Colonic mucosa (tissue), 4 donors: ENCODE measurements around the gene SMIM31. TPM values are rescaled to one million over a fixed set of nuclear protein-coding genes. Genes with fewer than 3 reads are reported as not detected.

Experiments
- DNase-seq: peaks from one replicate; pipeline ENCODE4 v3.0.0-alpha.2; 2020
- H3K27ac ChIP-seq: fragments of 200-600 bp; one replicate; pipeline ENCODE4 v1.8.0; 2021
- H3K27me3 ChIP-seq: fragments of 200-600 bp; one replicate; pipeline ENCODE4 v1.8.0; 2021
- H3K36me3 ChIP-seq: fragments of 200-600 bp; one replicate; pipeline ENCODE4 v1.8.0; 2021
- H3K4me1 ChIP-seq: fragments of 200-600 bp; one replicate; pipeline ENCODE4 v1.8.0; 2021; ENCODE audit warnings: mild to moderate bottlenecking
- H3K4me3 ChIP-seq: fragments of 200-600 bp; one replicate; pipeline ENCODE4 v1.8.0; 2021
- H3K9ac ChIP-seq, 2 donors: one replicate each; pipeline ENCODE4 v1.7.0; 2013; ENCODE audit warnings: control low read depth in 2 of 2, low read depth in 2 of 2, low read length in 2 of 2
- H3K9me3 ChIP-seq: fragments of 200-600 bp; one replicate; pipeline ENCODE4 v1.8.0; 2021
- CTCF ChIP-seq: fragments of 200-600 bp; IDR thresholded peaks from one replicate; pipeline ENCODE4 v1.8.0; 2022; ENCODE audit warnings: antibody characterized with exemption, mild to moderate bottlenecking
- intact Hi-C: fragments of 100-400 bp; cut with DNase I; formaldehyde crosslinking; loops from one replicate; pipeline ENCODE4 v1.14.1; 2022
- total RNA-seq, 2 donors: library from RNA; stranded (reverse); fragmentation: NEBNext Ultra II Directional in 1 of 2; extraction: Animal tissue kit (Norgen Biotek cat#: 25700) in 1 of 2; gene quantifications; one replicate each; pipeline ENCODE4 v1.2.1, GENCODE V29; 2021
- donor health status: healthy.
- donor health status: DM: no; HTN: no; CAD: no.
- donor health status: DM: no; HTN: no; CAD: no.

SMIM31 gene
- total RNA-seq, 2 donors from 2014 or later, result 21.0 to 31.0 TPM

- intact Hi-C loops, result no loop called here
- H3K27ac ChIP-seq, result no peak overlapping the region
- H3K4me3 ChIP-seq, result no peak overlapping the region
- no peaks in the 10 kb centered on the region for H3K4me1 ChIP-seq
- H3K36me3 ChIP-seq, result no peaks in the 10 kb centered on the region
- H3K9ac ChIP-seq, result no peak overlapping the region
- H3K27me3 ChIP-seq, result no peaks in the 10 kb centered on the region
- DNase-seq, result no peak
- no peak for TF ChIP-seq CTCF
- no peaks in the 10 kb centered on the region for H3K9me3 ChIP-seq
Measured at GRCh38 chr4:164768516-164768915, 14.6 kb downstream of the SMIM31 start.

- H3K9ac ChIP-seq, result no peak overlapping the region
- H3K27me3 ChIP-seq, result no peaks in the 10 kb centered on the region
- no peak overlapping the region for H3K4me3 ChIP-seq
- H3K9me3 ChIP-seq, result no peaks in the 10 kb centered on the region
- no peaks in the 10 kb centered on the region for H3K36me3 ChIP-seq
- peak overlapping the region; percentile 36 for H3K27ac ChIP-seq
- DNase-seq, result no peak
- no peaks in the 10 kb centered on the region for H3K4me1 ChIP-seq
- intact Hi-C loops, result no loop called here
- TF ChIP-seq CTCF, result no peak
Measured at GRCh38 chr4:164770010-164770724, 16.2 kb downstream of the SMIM31 start.

- Histone ChIP-seq H3K9me3 (no peaks in the 10 kb centered on the region), H3K27me3 (no peaks in the 10 kb centered on the region), H3K36me3 (no peaks in the 10 kb centered on the region), H3K4me1 (peaks cover 4% of the 10 kb centered on the region), H3K27ac (peak overlapping the region; percentile 36), H3K4me3 (no peak overlapping the region), H3K9ac (no peak overlapping the region)
- intact Hi-C loops, result no loop called here
- no peak for TF ChIP-seq CTCF
- no peak for DNase-seq
Measured at GRCh38 chr4:164771088-164771487, 17.2 kb downstream of the SMIM31 start.

GRCh38 chr4:164772076-164772475 is 18.1 kb downstream of the SMIM31 start:
- no peaks in the 10 kb centered on the region for H3K27me3 ChIP-seq
- H3K27ac ChIP-seq, result no peak overlapping the region
- no peaks in the 10 kb centered on the region for H3K9me3 ChIP-seq
- no peaks in the 10 kb centered on the region for H3K36me3 ChIP-seq
- DNase-seq, result no peak
- TF ChIP-seq CTCF, result no peak
- intact Hi-C loops, result no loop called here
- peaks cover 4% of the 10 kb centered on the region for H3K4me1 ChIP-seq
- no peak overlapping the region for H3K4me3 ChIP-seq
- H3K9ac ChIP-seq, result no peak overlapping the region

GRCh38 chr4:164779080-164779479 is 25.1 kb downstream of the SMIM31 start:
- intact Hi-C loops, result no loop called here
- H3K27ac ChIP-seq, result no peak overlapping the region
- no peak overlapping the region for H3K9ac ChIP-seq
- peaks cover 4% of the 10 kb centered on the region for H3K4me1 ChIP-seq
- no peak for TF ChIP-seq CTCF
- no peak for DNase-seq
- H3K27me3 ChIP-seq, result no peaks in the 10 kb centered on the region
- no peak overlapping the region for H3K4me3 ChIP-seq
- H3K9me3 ChIP-seq, result no peaks in the 10 kb centered on the region
- no peaks in the 10 kb centered on the region for H3K36me3 ChIP-seq
